ENCODE data around the gene SLC6A9.

SLC6A9 gene

DNA sequence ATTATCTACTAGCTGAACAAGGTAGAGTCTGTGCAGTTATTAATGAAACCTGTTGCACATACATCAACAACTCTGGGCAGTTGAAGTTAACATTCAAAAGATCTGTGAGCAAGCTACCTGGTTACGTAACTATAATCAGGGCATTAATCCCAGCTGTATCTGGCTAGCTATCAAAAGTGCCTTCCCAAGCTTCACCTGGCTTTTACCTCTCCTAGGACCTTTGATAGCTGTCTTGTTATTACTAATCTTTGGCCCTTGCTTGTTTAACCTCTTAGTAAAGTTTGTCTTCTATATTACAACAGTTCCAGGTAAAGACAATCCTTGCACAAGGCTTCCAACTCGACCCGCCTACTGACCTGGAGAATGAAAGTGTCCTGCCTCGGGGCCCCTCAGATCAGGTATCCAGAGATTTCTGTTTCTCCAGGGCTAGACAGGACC is 29.6 kb upstream of the SLC6A9 start:
- TF ChIP-seq, protein P1, sequence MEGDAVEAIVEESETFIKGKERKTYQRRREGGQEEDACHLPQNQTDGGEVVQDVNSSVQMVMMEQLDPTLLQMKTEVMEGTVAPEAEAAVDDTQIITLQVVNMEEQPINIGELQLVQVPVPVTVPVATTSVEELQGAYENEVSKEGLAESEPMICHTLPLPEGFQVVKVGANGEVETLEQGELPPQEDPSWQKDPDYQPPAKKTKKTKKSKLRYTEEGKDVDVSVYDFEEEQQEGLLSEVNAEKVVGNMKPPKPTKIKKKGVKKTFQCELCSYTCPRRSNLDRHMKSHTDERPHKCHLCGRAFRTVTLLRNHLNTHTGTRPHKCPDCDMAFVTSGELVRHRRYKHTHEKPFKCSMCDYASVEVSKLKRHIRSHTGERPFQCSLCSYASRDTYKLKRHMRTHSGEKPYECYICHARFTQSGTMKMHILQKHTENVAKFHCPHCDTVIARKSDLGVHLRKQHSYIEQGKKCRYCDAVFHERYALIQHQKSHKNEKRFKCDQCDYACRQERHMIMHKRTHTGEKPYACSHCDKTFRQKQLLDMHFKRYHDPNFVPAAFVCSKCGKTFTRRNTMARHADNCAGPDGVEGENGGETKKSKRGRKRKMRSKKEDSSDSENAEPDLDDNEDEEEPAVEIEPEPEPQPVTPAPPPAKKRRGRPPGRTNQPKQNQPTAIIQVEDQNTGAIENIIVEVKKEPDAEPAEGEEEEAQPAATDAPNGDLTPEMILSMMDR (IDR thresholded peaks at IDR 0.05), result no peak

DNA sequence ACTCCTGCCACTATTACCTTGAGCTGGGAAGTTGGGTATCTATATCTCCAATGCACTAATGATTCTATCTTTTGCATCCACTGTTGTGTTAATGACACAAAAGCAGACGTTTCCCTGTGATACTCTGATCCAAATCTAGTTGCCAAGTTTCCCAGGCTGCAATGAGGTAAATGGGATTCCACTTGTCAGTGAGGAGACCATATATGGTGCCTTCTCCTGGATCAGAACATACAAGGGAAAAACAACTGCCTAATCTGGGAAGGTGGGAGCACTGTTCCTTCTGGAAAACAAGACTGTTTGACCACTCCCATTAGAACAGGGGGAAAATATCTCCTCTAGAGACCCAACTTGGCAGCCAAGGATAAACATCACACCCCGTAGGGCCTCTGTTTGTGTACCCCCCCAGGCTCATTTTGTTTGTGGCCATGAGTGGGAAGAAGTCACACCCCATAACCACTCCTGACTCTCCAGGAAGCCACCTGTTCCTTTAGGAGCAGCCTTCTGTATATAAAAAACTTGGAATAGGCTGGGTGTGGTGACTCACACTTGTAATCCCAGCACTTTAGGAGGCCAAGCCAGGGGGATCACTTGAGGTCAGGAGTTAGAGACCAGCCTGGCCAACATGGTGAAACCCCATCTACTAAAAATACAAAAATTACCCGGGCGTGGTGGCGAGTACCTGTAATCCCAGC is 28.5 kb upstream of the SLC6A9 start:
- TF ChIP-seq, protein P1 (IDR thresholded peaks at IDR 0.05), result no peak

DNA sequence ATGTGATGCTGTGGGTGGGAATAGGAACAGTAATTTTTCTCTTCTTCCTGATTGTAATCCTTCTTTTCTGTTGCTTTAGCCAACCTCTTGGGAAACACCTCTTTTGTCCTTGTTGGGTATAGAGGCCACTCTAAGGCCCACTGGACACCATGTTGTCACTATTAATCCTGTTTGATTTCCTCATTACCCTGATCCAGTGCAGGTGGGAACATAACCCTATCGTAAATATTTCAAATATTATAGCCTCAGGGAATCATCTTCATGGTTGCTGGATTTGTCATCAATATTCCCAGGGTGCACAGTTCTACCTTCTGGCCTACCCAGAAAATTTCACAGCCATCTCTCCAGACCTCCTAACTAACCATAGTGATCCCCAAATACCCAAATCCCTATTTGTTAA is 27.9 kb upstream of the SLC6A9 start:
- TF ChIP-seq, protein P1 (IDR thresholded peaks at IDR 0.05), result no peak

DNA sequence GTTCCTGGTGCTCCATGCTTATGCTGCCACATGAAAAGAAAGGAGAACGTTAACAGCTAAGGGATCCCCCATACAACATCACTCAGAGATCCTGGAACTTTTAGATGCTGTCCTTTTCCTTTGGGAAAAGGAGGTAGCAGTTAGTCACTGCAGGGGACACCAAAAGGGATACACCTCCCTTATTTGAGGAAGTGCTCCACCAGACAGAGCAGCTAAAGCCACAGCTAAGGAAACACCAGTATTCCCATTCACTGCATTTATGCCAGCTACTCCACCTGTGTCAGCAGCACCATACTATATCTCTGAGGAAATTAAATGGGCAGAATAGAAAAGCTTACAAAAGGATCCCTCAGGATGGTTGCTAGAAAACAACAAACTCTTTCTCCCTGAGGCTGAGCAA is 26.0 kb upstream of the SLC6A9 start:
- TF ChIP-seq, protein P1 (IDR thresholded peaks at IDR 0.05), result no peak

DNA sequence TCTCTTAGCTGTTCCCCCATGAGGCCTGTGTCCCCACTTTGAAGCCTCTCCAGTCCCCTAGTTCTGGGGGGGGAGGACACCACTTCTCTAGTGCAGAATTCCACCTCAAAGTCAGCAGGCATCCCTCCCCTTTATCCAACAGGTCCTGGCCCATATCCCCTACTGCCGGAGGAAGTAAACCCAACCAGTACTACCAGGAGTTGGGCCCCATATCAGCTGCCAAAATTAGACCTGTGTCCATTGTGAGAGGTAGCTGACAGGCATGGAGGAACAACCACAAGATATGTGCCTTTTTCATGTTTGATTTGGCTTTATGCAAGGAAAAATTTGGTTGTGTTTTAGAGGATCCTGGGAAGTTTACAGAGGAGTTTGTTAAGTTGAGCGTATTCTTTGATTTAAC is 22.1 kb upstream of the SLC6A9 start:
- TF ChIP-seq, protein P1 (IDR thresholded peaks at IDR 0.05), result no peak

DNA sequence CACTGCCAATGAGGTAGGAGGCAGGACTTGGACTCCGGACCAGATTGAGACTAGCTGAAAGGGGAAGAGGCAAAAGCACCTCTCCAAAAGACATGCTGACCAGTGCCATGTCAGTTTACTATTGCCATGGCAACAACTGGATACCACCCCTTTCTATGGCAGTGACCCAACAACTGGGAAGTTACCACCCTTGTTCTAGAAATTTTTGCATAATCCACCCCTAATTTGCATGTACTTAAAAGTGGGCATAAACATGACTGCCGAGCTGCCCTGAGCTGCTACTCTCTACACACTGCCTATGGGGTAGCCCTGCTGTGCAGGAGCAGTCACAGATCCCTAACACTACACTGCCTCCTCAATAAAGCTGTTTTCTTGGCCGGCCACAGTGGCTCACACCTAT is 19.0 kb upstream of the SLC6A9 start:
- TF ChIP-seq, protein P1 (IDR thresholded peaks at IDR 0.05), result no peak

DNA sequence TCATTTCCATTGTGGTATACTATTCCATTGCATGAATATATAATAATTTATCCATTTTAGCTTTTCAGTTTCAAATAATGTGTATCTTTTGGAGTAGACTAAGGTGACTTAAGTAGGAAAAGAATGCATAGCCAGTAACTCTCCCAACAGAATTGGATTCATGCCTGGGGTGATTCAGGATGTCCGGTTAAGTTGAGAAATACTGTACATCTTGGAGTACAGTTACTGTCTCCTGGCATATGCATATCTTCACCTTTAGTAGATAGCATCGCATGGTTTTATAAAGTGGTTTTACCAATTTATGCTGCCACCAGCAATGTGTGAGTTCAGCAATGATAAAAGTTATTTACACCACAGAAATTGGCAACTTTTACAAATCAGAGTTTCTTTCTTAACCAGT is 18.6 kb upstream of the SLC6A9 start:
- TF ChIP-seq, protein P1 (IDR thresholded peaks at IDR 0.05), result no peak
